NB4 (cell line): ENCODE results near the gene LIN37.

Experiments used
- DNase-seq: peaks from one replicate; pipeline ENCODE4 v3.0.0; 2010; ENCODE audit warnings: low read depth
- H3K4me3 ChIP-seq: one replicate; pipeline ENCODE4 v1.5.1; 2011; ENCODE audit warnings: mild to moderate bottlenecking, low read depth, low read length, moderate library complexity
- CTCF ChIP-seq: IDR thresholded peaks from one replicate; pipeline ENCODE4 v1.5.1; 2012; ENCODE audit warnings: low read depth, low read length
- MAX ChIP-seq: IDR thresholded peaks from 2 replicates; pipeline ENCODE4 v1.6.1; 2011; ENCODE audit warnings: low read depth, low read length
- MYC ChIP-seq: IDR thresholded peaks from 2 replicates; pipeline ENCODE4 v1.6.1; 2011; ENCODE audit warnings: low read depth, low read length
- POLR2A ChIP-seq: IDR thresholded peaks from 2 replicates; pipeline ENCODE4 v1.6.1; 2011; ENCODE audit warnings: mild to moderate bottlenecking; ENCODE audit not compliant: insufficient read length; ENCODE audit errors: extremely low read depth

LIN37 gene

DNA sequence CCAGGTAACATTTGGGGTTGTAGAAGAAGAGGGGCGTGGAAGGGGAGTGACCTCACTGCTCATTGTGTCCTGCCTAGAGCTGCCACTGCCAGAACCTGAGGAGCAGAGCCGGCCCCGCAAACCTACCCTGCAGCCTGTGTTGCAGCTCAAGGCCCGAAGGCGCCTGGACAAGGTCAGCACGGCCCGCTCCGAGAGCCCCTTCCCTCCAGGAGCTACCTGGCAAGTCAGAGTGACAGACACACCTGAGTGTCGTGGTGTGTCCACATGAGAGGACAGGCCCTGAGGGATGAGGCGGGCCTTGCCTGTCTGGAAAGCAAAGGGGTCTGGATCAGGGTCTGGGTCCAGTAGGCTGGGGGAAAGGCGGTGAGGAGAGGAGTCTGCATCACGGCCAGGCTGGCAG is 23.8 kb upstream of the LIN37 start:
- no peak for DNase-seq
- no peak overlapping the region for H3K4me3 ChIP-seq
- TF ChIP-seq CTCF (no peak), POLR2A (no peak), MAX (no peak), MYC (no peak)

- no peak overlapping the region for H3K4me3 ChIP-seq
- no peak for DNase-seq
- TF ChIP-seq POLR2A = no peak
- TF ChIP-seq MAX = no peak
- TF ChIP-seq CTCF = no peak
- no peak for TF ChIP-seq MYC
Observed at GRCh38 chr19:35725216-35725861, 23.0 kb upstream of the LIN37 start.

DNA sequence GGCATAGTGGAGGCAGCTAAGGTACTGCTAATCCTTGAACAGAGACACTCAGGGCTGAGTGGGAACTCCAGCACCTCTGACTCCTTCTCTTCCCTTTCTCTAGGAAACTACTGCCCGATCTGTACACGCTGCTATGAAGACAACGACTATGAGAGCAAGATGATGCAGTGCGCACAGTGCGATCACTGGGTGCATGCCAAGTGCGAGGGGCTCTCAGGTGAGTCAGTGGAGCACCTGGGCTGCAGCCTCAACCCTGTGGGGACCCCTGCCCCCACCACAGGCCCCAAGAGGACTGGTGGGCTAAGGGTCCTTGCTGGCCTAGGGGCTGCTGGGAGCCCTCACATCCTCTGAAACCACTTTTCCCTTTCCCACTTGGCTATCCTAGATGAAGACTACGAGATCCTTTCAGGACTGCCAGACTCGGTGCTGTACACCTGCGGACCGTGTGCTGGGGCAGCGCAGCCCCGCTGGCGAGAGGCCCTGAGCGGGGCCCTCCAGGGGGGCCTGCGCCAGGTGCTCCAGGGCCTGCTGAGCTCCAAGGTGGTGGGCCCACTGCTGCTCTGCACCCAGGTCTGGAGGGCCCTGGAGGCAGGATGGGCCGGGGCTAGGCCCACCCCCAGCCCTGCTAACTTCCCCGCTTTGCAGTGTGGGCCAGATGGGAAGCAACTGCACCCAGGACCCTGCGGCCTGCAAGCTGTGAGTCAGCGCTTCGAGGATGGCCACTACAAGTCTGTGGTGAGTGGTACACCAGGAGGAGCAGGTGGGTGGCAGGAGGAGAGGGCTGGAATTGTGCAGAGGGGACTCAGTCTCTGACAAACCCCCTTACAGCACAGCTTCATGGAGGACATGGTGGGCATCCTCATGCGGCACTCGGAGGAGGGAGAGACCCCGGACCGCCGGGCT is 21.1 kb upstream of the LIN37 start:
- TF ChIP-seq POLR2A (no peak), MYC (no peak), MAX (no peak), CTCF (no peak)

GRCh38 chr19:35727956-35728706 is 20.2 kb upstream of the LIN37 start:
- TF ChIP-seq POLR2A (no peak), MYC (no peak), MAX (no peak), CTCF (no peak)
- H3K4me3 ChIP-seq = no peak overlapping the region
- DNase-seq = no peak

More for the DNA sequence above, 21.1 kb upstream of the LIN37 start:
- H3K4me3 ChIP-seq = no peak overlapping the region
- DNase-seq = no peak

- DNase-seq = no peak
- H3K4me3 ChIP-seq = no peak overlapping the region
- TF ChIP-seq MAX (no peak), MYC (no peak), POLR2A (no peak), CTCF (no peak)
Observed at GRCh38 chr19:35729021-35729420, 19.4 kb upstream of the LIN37 start.
